H9 (cell line): Measurements from ENCODE around the gene NRP1. TPM values are rescaled to one million over a fixed set of nuclear protein-coding genes. Genes with fewer than 3 reads are reported as not detected.

ENCODE experiments used
- DNase-seq: peaks from one replicate; pipeline ENCODE4 v3.0.0-alpha.2; 2017
- H2AFZ ChIP-seq: one replicate; pipeline ENCODE4 v1.6.1; 2013; ENCODE audit warnings: mild to moderate bottlenecking, low read length, control low read depth, moderate library complexity
- H2AK5ac ChIP-seq: 2 replicates; pipeline ENCODE4 v1.6.1; 2013; ENCODE audit warnings: low read length, control low read depth, mixed read lengths; ENCODE audit not compliant: insufficient read length
- H2BK120ac ChIP-seq: one replicate; pipeline ENCODE4 v1.6.1; 2013; ENCODE audit warnings: low read depth, mild to moderate bottlenecking, low read length, control low read depth, inconsistent platforms; ENCODE audit not compliant: poor library complexity, severe bottlenecking
- H2BK12ac ChIP-seq: 2 replicates; pipeline ENCODE4 v1.6.1; 2013; ENCODE audit warnings: low read length, control low read depth, mixed read lengths, low read depth; ENCODE audit not compliant: insufficient read length
- H2BK15ac ChIP-seq: 2 replicates; pipeline ENCODE4 v1.6.1; 2013; ENCODE audit warnings: low read depth, low read length, control low read depth
- H2BK20ac ChIP-seq: one replicate; pipeline ENCODE4 v1.6.1; 2013; ENCODE audit warnings: low read depth, mild to moderate bottlenecking, low read length, control low read depth, inconsistent platforms; ENCODE audit not compliant: poor library complexity, severe bottlenecking
- H2BK5ac ChIP-seq: 2 replicates; pipeline ENCODE4 v1.6.1; 2013; ENCODE audit warnings: low read length, control low read depth, mixed read lengths; ENCODE audit not compliant: insufficient read length
- H3K14ac ChIP-seq: 2 replicates; pipeline ENCODE4 v1.6.1; 2013; ENCODE audit warnings: low read length, control low read depth; ENCODE audit not compliant: insufficient read depth
- H3K18ac ChIP-seq: 2 replicates; pipeline ENCODE4 v1.6.1; 2013; ENCODE audit warnings: low read depth, mild to moderate bottlenecking, mixed read lengths, low read length, control low read depth; ENCODE audit not compliant: insufficient read length
- H3K23ac ChIP-seq: 2 replicates; pipeline ENCODE4 v1.6.1; 2013; ENCODE audit warnings: low read length, control low read depth, mixed read lengths, low read depth; ENCODE audit not compliant: insufficient read length
- H3K23me2 ChIP-seq: 2 replicates; pipeline ENCODE4 v1.6.1; 2013; ENCODE audit warnings: low read depth, mild to moderate bottlenecking, mixed read lengths, low read length, control low read depth; ENCODE audit not compliant: insufficient read length, poor library complexity, severe bottlenecking
- H3K27ac ChIP-seq: 2 replicates; pipeline ENCODE4 v1.5.1; 2013; ENCODE audit warnings: low read length, control low read depth, mixed read lengths, low read depth; ENCODE audit not compliant: insufficient read length
- H3K27me3 ChIP-seq: 2 replicates; pipeline ENCODE4 v1.6.1; 2013; ENCODE audit warnings: low read length, control low read depth, inconsistent platforms; ENCODE audit not compliant: insufficient read depth
- H3K4ac ChIP-seq: 2 replicates; pipeline ENCODE4 v1.6.1; 2013; ENCODE audit warnings: low read depth, mild to moderate bottlenecking, control low read depth, inconsistent platforms, low read length, moderate library complexity
- H3K4me1 ChIP-seq: 2 replicates; pipeline ENCODE4 v1.6.1; 2013; ENCODE audit warnings: low read length, control low read depth, inconsistent platforms; ENCODE audit not compliant: insufficient read depth
- H3K4me2 ChIP-seq: 2 replicates; pipeline ENCODE4 v1.6.1; 2013; ENCODE audit warnings: low read length, control low read depth, mixed read lengths; ENCODE audit not compliant: insufficient read length, insufficient read depth
- H3K56ac ChIP-seq: 2 replicates; pipeline ENCODE4 v1.6.1; 2013; ENCODE audit warnings: low read depth, mild to moderate bottlenecking, mixed read lengths, low read length, control low read depth; ENCODE audit not compliant: insufficient read length
- H3K79me1 ChIP-seq: 2 replicates; pipeline ENCODE4 v1.6.1; 2013; ENCODE audit warnings: low read depth, mild to moderate bottlenecking, moderate library complexity, low read length, control low read depth, inconsistent platforms; ENCODE audit not compliant: insufficient read depth, poor library complexity, severe bottlenecking
- H3K79me2 ChIP-seq: 2 replicates; pipeline ENCODE4 v1.6.1; 2013; ENCODE audit warnings: low read length, control low read depth, inconsistent platforms; ENCODE audit not compliant: insufficient read depth
- H3K9ac ChIP-seq: 2 replicates; pipeline ENCODE4 v1.6.1; 2013; ENCODE audit warnings: low read length, control low read depth, mixed read lengths; ENCODE audit not compliant: insufficient read length; ENCODE audit errors: extremely low read depth
- H3K9me3 ChIP-seq: one replicate; pipeline ENCODE4 v1.6.1; 2013; ENCODE audit warnings: low read depth, low read length, inconsistent platforms; ENCODE audit not compliant: control insufficient read depth
- H3T11ph ChIP-seq: one replicate; pipeline ENCODE4 v1.6.1; 2013; ENCODE audit warnings: mild to moderate bottlenecking, low read length, control low read depth, inconsistent platforms
- H4K20me1 ChIP-seq: one replicate; pipeline ENCODE4 v1.6.1; 2013; ENCODE audit not compliant: control insufficient read depth, insufficient read length, insufficient read depth
- H4K5ac ChIP-seq: 2 replicates; pipeline ENCODE4 v1.6.1; 2013; ENCODE audit warnings: low read depth, mild to moderate bottlenecking, mixed read lengths, low read length, control low read depth; ENCODE audit not compliant: insufficient read length
- H4K8ac ChIP-seq: replicated peaks from 2 replicates; pipeline ENCODE4 v1.6.1; 2013; ENCODE audit warnings: low read length, control low read depth, mixed read lengths, low read depth; ENCODE audit not compliant: insufficient read length
- H4K91ac ChIP-seq: 2 replicates; pipeline ENCODE4 v1.6.1; 2013; ENCODE audit warnings: low read depth, mild to moderate bottlenecking, moderate library complexity, mixed read lengths, low read length, control low read depth; ENCODE audit not compliant: insufficient read length
- H3K27ac Mint-ChIP-seq, 3 experiments: 2 replicates in 2 of 3; 3 replicates in 1 of 3; pipeline ENCODE4 v1.8.0; 2020 to 2021; ENCODE audit warnings: mixed read lengths in 3 of 3, mild to moderate bottlenecking in 1 of 3, moderate library complexity in 1 of 3
- H3K27me3 Mint-ChIP-seq: 2 replicates; pipeline ENCODE4 v1.8.0; 2021; ENCODE audit warnings: low read depth, mild to moderate bottlenecking, moderate library complexity, mixed read lengths
- H3K36me3 Mint-ChIP-seq, 3 experiments: 2 replicates in 2 of 3; 3 replicates in 1 of 3; pipeline ENCODE4 v1.8.0; 2020 to 2021; ENCODE audit warnings: low read depth in 3 of 3, mixed read lengths in 3 of 3; ENCODE audit not compliant: insufficient read depth in 1 of 3
- H3K4me1 Mint-ChIP-seq, 2 experiments: 2 replicates each; pipeline ENCODE4 v1.8.0; 2020; ENCODE audit warnings: mixed read lengths in 2 of 2
- H3K4me3 Mint-ChIP-seq, 2 experiments: 2 replicates in 1 of 2; 3 replicates in 1 of 2; pipeline ENCODE4 v1.8.0; 2020 to 2021; ENCODE audit warnings: mild to moderate bottlenecking in 2 of 2, mixed read lengths in 2 of 2, moderate library complexity in 1 of 2
- H3K9me3 Mint-ChIP-seq, 2 experiments: 2 replicates in 1 of 2; 3 replicates in 1 of 2; pipeline ENCODE4 v1.8.0; 2020; ENCODE audit warnings: mild to moderate bottlenecking in 2 of 2, mixed read lengths in 2 of 2, moderate library complexity in 1 of 2
- CTCF ChIP-seq: fragments of 200-600 bp; sonication (generic); conservative IDR thresholded peaks from 3 replicates; pipeline ENCODE4 v1.8.0; 2021; ENCODE audit warnings: antibody characterized with exemption, mild to moderate bottlenecking
- total RNA-seq: library from RNA; stranded (reverse); gene quantifications from 2 replicates; pipeline ENCODE4 v1.2.1, GENCODE V29; 2021

Gene NRP1
- total RNA-seq, 1 experiment from 2014 or later: 4.6 TPM

- Histone ChIP-seq H2BK12ac (no peak overlapping the region), H3K23me2 (no peaks in the 10 kb centered on the region), H3K27me3 (no peaks in the 10 kb centered on the region; the same call in 1 of the 2 replicates), H2BK15ac (no peak overlapping the region), H3K79me1 (no peaks in the 10 kb centered on the region), H3K4ac (no peak overlapping the region), H3K9me3 (no peaks in the 10 kb centered on the region), H3K18ac (no peak overlapping the region), H4K91ac (no peak overlapping the region), H3K4me2 (no peak overlapping the region), H3K27ac (no peak overlapping the region), H3K23ac (no peak overlapping the region), H4K8ac (no peak overlapping the region), H3K4me1 (no peaks in the 10 kb centered on the region), H3K14ac (no peak overlapping the region), H2AFZ (no peak overlapping the region), H4K20me1 (no peaks in the 10 kb centered on the region), H2BK5ac (no peak overlapping the region), H3T11ph (no peak overlapping the region), H2BK120ac (no peak overlapping the region), H4K5ac (no peak overlapping the region), H2BK20ac (no peak overlapping the region), H3K56ac (no peak overlapping the region), H3K9ac (no peak overlapping the region), H3K79me2 (no peaks in the 10 kb centered on the region), H2AK5ac (no peak overlapping the region)
- Mint-ChIP-seq H3K27ac (peak overlapping the region in 1 of 3 experiments; percentile 41; a peak in 1 of 7 replicates), H3K4me3 (no peak overlapping the region), H3K36me3 (no peaks in the 10 kb centered on the region), H3K4me1 (peaks cover 21 to 23% of the 10 kb centered on the region in 2 experiments), H3K9me3 (no peaks in the 10 kb centered on the region), H3K27me3 (peaks cover 18% of the 10 kb centered on the region)
- peak; percentile 61; the same call in 2 of the 3 replicates for TF ChIP-seq CTCF
- no peak for DNase-seq
Observed at GRCh38 chr10:33327751-33328150, 6.7 kb downstream of the NRP1 start.
